GM12891 (cell line): ENCODE data around the gene NCKAP5.

Source experiments
- POLR2AphosphoS5 ChIP-seq: IDR thresholded peaks from 2 replicates; pipeline ENCODE4 v1.6.1; 2011; ENCODE audit warnings: low read depth, low read length, control low read depth
- TAF1 ChIP-seq: IDR thresholded peaks from 2 replicates; pipeline ENCODE4 v1.6.1; 2011; ENCODE audit warnings: low read depth, low read length, control low read depth

- TF ChIP-seq TAF1 = no peak
- no peak for TF ChIP-seq POLR2AphosphoS5
Measured at GRCh38 chr2:132850688-132851087, 717.6 kb downstream of the NCKAP5 start.
